OCI-LY1 (cell line): ENCODE data around the gene GNS.

Source experiments
- H2AFZ ChIP-seq: fragments of 200-600 bp; sonication (generic), shearing (Covaris generic); 2 replicates; pipeline ENCODE4 v1.6.0; 2014; ENCODE audit warnings: antibody characterized with exemption, mild to moderate bottlenecking, low read length
- H3F3A ChIP-seq: fragments of 200-600 bp; sonication (generic), shearing (Covaris generic); 2 replicates; pipeline ENCODE4 v1.6.0; 2014; ENCODE audit warnings: mild to moderate bottlenecking, antibody characterized with exemption, low read length, moderate library complexity; ENCODE audit not compliant: insufficient read depth
- H3K27ac ChIP-seq: fragments of 200-600 bp; sonication (generic); 2 replicates; pipeline ENCODE4 v1.5.1; 2014; ENCODE audit warnings: low read length, mixed run types, mild to moderate bottlenecking, low read depth; ENCODE audit not compliant: poor library complexity, severe bottlenecking
- H3K27me3 ChIP-seq: fragments of 200-600 bp; sonication (generic); 2 replicates; pipeline ENCODE4 v1.6.0; 2014; ENCODE audit warnings: antibody characterized with exemption, mild to moderate bottlenecking, low read length, moderate library complexity; ENCODE audit not compliant: insufficient read depth
- H3K36me3 ChIP-seq: fragments of 200-600 bp; sonication (generic); 2 replicates; pipeline ENCODE4 v1.6.1; 2014; ENCODE audit warnings: mild to moderate bottlenecking, antibody characterized with exemption, low read length, moderate library complexity, mixed read lengths; ENCODE audit not compliant: insufficient read depth
- H3K4me1 ChIP-seq: fragments of 200-600 bp; sonication (generic); 2 replicates; pipeline ENCODE4 v1.5.1; 2014; ENCODE audit warnings: mild to moderate bottlenecking, low read length, moderate library complexity; ENCODE audit not compliant: insufficient read depth, severe bottlenecking
- H3K4me2 ChIP-seq: fragments of 200-600 bp; sonication (generic), shearing (Covaris generic); 2 replicates; pipeline ENCODE4 v1.6.1; 2014; ENCODE audit warnings: low read length
- H3K4me3 ChIP-seq: fragments of 200-600 bp; sonication (generic); 2 replicates; pipeline ENCODE4 v1.5.1; 2014; ENCODE audit warnings: low read length, low read depth, mild to moderate bottlenecking, mixed read lengths; ENCODE audit not compliant: poor library complexity, severe bottlenecking
- H3K79me2 ChIP-seq: fragments of 200-600 bp; shearing (Covaris generic); 2 replicates; pipeline ENCODE4 v1.6.1; 2016; ENCODE audit warnings: mixed run types, low read length, mixed read lengths; ENCODE audit not compliant: insufficient read depth
- H3K9ac ChIP-seq: fragments of 200-600 bp; sonication (generic), shearing (Covaris generic); 2 replicates; pipeline ENCODE4 v1.6.1; 2014; ENCODE audit warnings: mild to moderate bottlenecking, low read length, mixed read lengths
- H3K9me2 ChIP-seq: fragments of 200-600 bp; sonication (generic), shearing (Covaris generic); 2 replicates; pipeline ENCODE4 v1.6.1; 2014; ENCODE audit warnings: low read depth, mild to moderate bottlenecking, low read length, mixed read lengths
- H3K9me3 ChIP-seq: fragments of 200-600 bp; shearing (Covaris generic); 2 replicates; pipeline ENCODE4 v1.6.1; 2014; ENCODE audit warnings: low read length, mixed read lengths
- H4K20me1 ChIP-seq: fragments of 200-600 bp; sonication (generic), shearing (Covaris generic); 2 replicates; pipeline ENCODE4 v1.6.0; 2016; ENCODE audit warnings: mild to moderate bottlenecking, low read length; ENCODE audit not compliant: insufficient read depth
- CTCF ChIP-seq: fragments of 200-600 bp; sonication (generic), shearing (Covaris generic); IDR thresholded peaks from 2 replicates; pipeline ENCODE4 v1.5.1; 2017; ENCODE audit warnings: mild to moderate bottlenecking, antibody characterized with exemption, low read length, moderate library complexity, mixed read lengths
- EZH2 ChIP-seq: fragments of 200-600 bp; sonication (generic), shearing (Covaris generic); IDR thresholded peaks from 2 replicates; pipeline ENCODE4 v1.8.0; 2017; ENCODE audit warnings: borderline replicate concordance, mixed run types, mild to moderate bottlenecking, antibody characterized with exemption, low read length, moderate library complexity, mixed read lengths

GNS gene

GRCh38 chr12:64740646-64741045 lies 18.6 kb downstream of the GNS start:
- H3K4me2 ChIP-seq = no peak overlapping the region
- no peaks in the 10 kb centered on the region for H3K27me3 ChIP-seq
- no peaks in the 10 kb centered on the region for H3K9me2 ChIP-seq
- no peak overlapping the region for H3K9ac ChIP-seq
- no peaks in the 10 kb centered on the region for H3K79me2 ChIP-seq
- H3F3A ChIP-seq = no peaks in the 10 kb centered on the region
- no peak overlapping the region for H3K4me3 ChIP-seq
- no peaks in the 10 kb centered on the region for H4K20me1 ChIP-seq
- H3K4me1 ChIP-seq = no peaks in the 10 kb centered on the region
- H3K27ac ChIP-seq = no peak overlapping the region
- no peak overlapping the region for H2AFZ ChIP-seq
- no peak for TF ChIP-seq CTCF
- no peak for TF ChIP-seq EZH2
- no peaks in the 10 kb centered on the region for H3K9me3 ChIP-seq
- peaks cover 84% of the 10 kb centered on the region for H3K36me3 ChIP-seq

- Histone ChIP-seq H3K79me2 (no peaks in the 10 kb centered on the region), H3K9ac (no peak overlapping the region), H3K9me2 (no peaks in the 10 kb centered on the region), H3K9me3 (no peaks in the 10 kb centered on the region), H3K27me3 (no peaks in the 10 kb centered on the region), H3K36me3 (peaks cover 77% of the 10 kb centered on the region), H3K27ac (no peak overlapping the region), H2AFZ (no peak overlapping the region), H3K4me2 (no peak overlapping the region), H4K20me1 (no peaks in the 10 kb centered on the region), H3K4me3 (no peak overlapping the region), H3K4me1 (no peaks in the 10 kb centered on the region), H3F3A (no peaks in the 10 kb centered on the region)
- no peak for TF ChIP-seq EZH2
- no peak for TF ChIP-seq CTCF
Measured at GRCh38 chr12:64739778-64740177, 19.4 kb downstream of the GNS start.

DNA sequence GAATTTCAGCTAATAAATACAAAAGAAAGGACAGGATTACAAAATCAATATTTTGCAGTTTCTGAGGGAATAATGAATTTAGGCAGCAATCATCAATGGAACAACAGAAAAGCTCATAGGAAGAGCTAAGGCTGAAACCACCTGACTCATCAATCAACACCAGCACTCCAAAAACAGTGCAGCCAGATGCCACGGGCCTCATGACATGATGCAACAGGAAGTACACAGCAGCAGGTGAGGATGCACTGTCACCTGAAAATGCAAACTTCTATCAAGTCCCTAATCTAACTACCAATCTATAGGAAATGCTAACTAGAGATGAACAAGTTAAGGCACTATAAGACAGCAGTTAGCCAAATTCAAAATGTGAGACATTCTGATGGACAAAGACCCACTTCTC lies 21.7 kb downstream of the GNS start:
- Histone ChIP-seq H3K9me3 (no peaks in the 10 kb centered on the region), H3K4me3 (no peak overlapping the region), H3K79me2 (no peaks in the 10 kb centered on the region), H3K9me2 (no peaks in the 10 kb centered on the region), H4K20me1 (no peaks in the 10 kb centered on the region), H2AFZ (no peak overlapping the region), H3K36me3 (peaks cover 64% of the 10 kb centered on the region), H3K4me1 (no peaks in the 10 kb centered on the region), H3K9ac (no peak overlapping the region), H3F3A (no peaks in the 10 kb centered on the region), H3K27ac (no peak overlapping the region), H3K4me2 (no peak overlapping the region), H3K27me3 (no peaks in the 10 kb centered on the region)
- no peak for TF ChIP-seq EZH2
- TF ChIP-seq CTCF = no peak
